Activated CD8-positive, alpha-beta memory T cell treated with anti-CD3 and anti-CD28 coated beads, Interleukin-2, amount 50 U/mL, for 1 hour (primary cell): Measurements from ENCODE around the gene THBD.

Experiments used
- DNase-seq: peaks from one replicate; pipeline ENCODE4 v3.0.0-alpha.2; 2020; ENCODE audit errors: extremely low read depth

Gene THBD, protein sequence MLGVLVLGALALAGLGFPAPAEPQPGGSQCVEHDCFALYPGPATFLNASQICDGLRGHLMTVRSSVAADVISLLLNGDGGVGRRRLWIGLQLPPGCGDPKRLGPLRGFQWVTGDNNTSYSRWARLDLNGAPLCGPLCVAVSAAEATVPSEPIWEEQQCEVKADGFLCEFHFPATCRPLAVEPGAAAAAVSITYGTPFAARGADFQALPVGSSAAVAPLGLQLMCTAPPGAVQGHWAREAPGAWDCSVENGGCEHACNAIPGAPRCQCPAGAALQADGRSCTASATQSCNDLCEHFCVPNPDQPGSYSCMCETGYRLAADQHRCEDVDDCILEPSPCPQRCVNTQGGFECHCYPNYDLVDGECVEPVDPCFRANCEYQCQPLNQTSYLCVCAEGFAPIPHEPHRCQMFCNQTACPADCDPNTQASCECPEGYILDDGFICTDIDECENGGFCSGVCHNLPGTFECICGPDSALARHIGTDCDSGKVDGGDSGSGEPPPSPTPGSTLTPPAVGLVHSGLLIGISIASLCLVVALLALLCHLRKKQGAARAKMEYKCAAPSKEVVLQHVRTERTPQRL

GRCh38 chr20:23049201-23050075 lies at the start of gene THBD:
THBD (minus strand) TSS chr20:23049672; CDS start chr20:23049504, 168 bp downstream.
- DNase-seq = no peak

DNA sequence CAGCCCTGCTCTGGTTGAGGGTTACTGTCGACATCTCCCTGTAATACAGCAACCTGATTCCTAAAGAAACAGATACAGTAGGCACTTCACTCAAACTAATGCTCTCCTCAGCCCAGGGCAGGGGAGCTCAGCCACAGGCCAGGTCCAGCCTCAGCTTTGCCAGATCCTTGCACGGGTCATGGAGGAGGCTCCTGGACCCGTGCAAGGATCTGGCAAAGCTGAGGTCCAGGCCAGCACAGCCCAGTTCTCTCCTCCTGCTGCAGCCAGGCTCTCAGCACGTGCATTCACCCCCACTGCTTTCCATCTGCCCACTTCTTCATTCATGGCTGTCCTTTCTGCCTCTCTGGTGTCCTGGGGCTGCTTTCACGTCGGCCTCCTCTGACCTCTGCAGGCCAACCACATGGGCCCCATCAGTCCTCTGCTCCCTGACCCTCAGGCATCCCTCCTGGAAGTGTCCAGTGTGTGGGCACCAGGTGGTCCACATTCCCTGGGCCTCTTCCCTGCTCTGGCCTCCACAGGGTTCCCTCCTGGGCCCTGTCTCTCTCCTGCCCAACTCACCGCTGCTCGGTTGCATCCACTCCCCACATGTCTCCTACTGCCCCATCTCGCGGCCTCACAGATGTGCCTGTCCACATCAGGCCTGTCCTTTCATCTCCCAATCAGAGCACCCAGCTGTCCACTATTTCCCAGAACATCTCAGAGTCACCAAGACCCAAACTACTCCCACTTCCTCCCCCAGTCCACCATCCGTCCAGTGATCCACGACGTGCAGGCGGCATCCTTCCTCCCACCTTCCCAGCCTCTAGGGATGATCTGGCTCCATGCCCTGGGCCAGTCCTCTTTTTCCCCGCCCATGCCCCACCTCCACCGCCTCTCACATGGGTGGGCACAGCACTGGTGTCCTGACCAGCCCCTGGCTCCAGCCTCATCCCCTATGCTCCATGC lies 48.4 kb upstream of the THBD start:
- no peak for DNase-seq

- no peak for DNase-seq
Observed at GRCh38 chr20:23096986-23097520, 47.6 kb upstream of the THBD start.

GRCh38 chr20:23096097-23096496 lies 46.6 kb upstream of the THBD start:
- DNase-seq = no peak

DNA sequence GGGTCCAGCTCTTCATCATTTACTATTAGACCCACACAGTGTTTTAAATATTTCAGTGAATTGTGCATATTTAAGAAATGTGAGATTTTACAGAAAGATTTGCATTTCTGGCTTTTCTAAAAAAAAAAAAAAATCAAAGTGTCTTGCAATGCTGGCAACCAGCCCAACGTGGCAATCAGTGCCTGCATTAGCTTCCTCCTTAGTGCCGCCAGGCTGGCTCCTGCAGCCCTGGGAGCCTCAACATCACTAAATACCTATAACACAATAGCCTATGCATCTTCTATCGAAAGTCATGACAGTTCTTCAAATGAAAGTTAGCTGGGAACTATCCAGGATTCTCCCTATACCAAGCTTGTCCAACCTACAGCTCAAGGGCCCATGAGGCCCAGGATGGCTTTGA lies 46.0 kb upstream of the THBD start:
- no peak for DNase-seq

DNA sequence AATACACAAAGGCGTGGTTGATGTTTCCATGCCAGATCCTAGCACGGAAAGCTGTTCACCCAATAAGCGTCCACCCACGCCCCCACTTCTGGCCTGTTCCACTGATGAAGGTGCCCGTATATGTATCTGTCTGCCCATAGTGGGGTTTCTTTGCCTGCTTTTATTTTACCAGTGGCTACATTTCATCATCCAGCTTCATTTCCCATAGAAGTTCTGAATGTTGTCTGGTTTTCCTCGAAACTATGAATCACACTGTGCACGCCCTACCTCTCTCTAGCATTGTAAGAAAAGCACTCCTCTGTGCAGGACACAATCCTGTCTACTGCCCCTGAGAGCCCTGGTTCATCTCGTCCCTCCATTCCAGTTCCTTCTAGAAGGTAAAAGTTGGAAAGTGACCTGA lies 45.5 kb upstream of the THBD start:
- no peak for DNase-seq

DNA sequence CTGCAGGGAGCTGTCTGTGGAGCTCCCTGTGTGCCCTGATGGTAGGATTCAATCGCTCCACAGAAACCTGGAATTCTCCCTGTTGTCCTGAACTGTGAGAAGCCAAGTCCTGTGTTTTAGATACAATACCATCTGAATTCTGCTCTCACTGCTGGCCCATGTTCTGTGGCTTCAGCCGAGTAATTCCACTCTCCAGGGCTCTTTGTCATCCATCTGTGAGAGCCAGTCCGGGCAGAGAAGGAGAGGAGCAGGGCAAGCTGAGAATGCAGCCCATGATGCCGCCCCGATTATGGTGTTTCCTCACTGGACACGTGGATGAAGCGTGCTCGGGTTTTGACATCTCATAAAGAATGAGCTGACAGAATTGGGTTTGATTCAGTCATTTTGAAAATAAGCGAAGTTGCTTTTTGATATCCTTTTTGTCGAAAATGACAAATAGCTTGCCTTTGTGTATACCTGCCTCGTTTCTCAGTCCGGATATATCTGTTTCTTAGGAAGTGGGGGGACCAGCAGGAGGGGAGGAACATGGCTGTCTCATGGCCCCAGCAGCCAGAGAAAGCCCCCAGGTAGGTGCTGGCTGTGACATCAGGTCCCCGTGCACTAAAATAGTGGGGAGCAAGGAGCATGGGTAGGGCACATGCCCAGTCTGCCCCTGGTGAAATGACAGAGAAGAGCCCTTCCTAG lies 44.9 kb upstream of the THBD start:
- no peak for DNase-seq

GRCh38 chr20:23093613-23094012 lies 44.1 kb upstream of the THBD start:
- no peak for DNase-seq

GRCh38 chr20:23092861-23093495 lies 43.5 kb upstream of the THBD start:
- DNase-seq = no peak

GRCh38 chr20:23092384-23092756 lies 42.9 kb upstream of the THBD start:
- no peak for DNase-seq

GRCh38 chr20:23091721-23092383 lies 42.4 kb upstream of the THBD start:
- DNase-seq = no peak

- DNase-seq = no peak
Observed at GRCh38 chr20:23090878-23091277, 41.4 kb upstream of the THBD start.

GRCh38 chr20:23090147-23090546 lies 40.7 kb upstream of the THBD start:
- DNase-seq = no peak

- DNase-seq = no peak
Observed at GRCh38 chr20:23088866-23089265, 39.4 kb upstream of the THBD start.

DNA sequence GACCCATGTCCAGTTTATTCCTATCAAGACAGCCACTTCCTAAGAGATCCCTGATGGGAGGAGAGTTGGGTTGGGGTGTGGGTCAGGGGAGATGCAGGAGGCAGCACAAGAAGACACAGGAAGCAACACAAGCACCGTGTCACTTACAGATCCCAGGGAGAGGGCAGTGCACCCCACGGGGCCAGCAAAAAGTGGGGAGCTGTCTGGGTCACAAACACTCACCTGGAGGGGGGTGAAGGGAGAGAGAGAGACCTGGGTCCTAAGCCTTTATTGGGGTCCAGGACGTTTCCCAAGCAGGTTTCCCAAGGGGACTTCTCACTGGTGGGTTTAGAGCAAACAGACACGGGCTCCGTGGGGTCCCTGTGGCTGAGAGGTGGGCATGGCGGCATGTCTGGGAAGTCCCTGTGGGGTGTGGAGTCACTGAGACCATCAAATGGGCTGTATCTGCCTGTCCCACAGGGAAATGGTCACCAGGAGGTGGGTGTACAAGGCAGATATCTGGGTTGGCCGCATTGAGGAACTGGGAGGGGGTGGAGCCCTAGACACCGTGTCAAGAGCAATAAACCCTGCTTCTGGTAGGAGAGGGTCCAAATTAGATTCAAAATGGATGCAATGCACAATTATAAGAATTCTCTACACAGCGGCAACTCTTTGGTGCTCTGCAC lies 38.2 kb upstream of the THBD start:
- DNase-seq = no peak

GRCh38 chr20:23086931-23087411 lies 37.5 kb upstream of the THBD start:
- DNase-seq = no peak

DNA sequence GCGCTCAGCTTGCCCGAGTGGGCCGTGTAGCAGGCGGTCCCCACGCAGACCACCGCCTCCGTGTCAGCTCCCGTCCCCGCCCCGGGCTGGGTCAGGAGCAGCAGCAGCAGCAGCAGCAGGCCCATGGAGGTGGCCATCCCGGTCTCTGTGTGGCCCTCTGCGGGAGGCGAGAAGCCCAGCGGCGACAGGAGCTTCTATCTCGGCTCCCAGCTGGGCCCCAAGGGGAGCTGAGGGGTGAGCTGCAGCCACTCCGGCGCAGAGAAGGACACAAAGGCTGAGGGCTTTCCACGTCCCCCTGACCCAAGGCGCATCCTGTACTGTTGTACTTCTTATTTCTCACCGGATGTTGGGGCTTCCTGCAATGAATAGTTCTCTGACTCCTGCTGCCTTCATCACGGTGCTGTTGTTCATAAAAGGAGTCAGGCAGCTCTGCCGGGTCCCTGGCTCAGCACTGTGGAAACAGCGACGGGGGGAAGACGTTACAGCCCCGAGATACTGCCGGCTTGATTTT lies 36.6 kb upstream of the THBD start, which contains the start of gene CD93:
TSS of gene CD93 (minus strand) at position 269 of the 511 bp plus-strand sequence. CDS start at position 137, 132 bp downstream.
- no peak for DNase-seq

DNA sequence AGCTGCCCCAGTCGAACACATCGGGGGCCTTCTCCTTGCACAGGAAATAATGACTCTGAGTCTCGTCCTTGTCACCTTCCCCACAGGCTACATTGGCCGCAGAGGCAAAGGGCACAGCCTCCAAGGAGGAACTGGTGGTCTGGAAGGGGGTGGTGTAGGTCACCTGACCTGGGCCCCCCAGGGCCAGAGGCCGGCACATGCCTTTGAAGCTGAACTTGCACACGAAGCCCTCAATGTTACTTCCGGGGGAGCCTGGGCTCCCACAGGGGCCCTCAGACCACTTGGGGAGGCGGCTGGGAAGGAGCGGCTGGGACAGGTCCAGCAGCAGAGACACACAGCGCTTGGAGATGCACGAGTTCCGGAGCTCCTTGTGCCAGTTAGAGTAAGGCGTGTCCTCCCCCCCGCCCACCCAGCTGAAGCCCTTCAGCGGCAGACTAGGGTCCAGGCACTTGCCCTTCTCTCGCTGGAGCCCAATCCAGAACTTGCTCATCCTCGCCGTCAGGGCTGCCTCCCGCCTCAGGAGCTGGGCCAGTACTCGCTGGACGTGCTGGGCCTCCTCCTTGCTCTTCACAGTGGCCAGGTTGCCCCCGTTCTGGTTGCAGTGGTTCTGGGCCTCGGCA lies 36.1 kb upstream of the THBD start:
- no peak for DNase-seq
